CD4-positive, alpha-beta T cell treated with Interleukin-15 for 1 hour (primary cell): Measurements from ENCODE around the gene EGR2.
"Not testable (repeated sequence)": the region's sequence is repeated elsewhere in the genome, so short reads cannot be mapped to it uniquely, and the experiment has no call there.

Experiments
- DNase-seq: peaks from one replicate; pipeline ENCODE4 v3.0.0-alpha.2; 2020

Gene EGR2

GRCh38 chr10:62792261-62792660 is 23.9 kb downstream of the EGR2 start:
- no peak for DNase-seq

- DNase-seq, result no peak
Measured at GRCh38 chr10:62790571-62790970, 25.6 kb downstream of the EGR2 start.

GRCh38 chr10:62790019-62790555 is 26.1 kb downstream of the EGR2 start:
- DNase-seq, result no peak

GRCh38 chr10:62788861-62789467 is 27.2 kb downstream of the EGR2 start:
- DNase-seq, result no peak

GRCh38 chr10:62788285-62788684 is 27.9 kb downstream of the EGR2 start:
- not testable (repeated sequence) for DNase-seq

- not testable (repeated sequence) for DNase-seq
Measured at GRCh38 chr10:62784537-62784936, 31.6 kb downstream of the EGR2 start.

- peak; percentile 89 for DNase-seq
Measured at GRCh38 chr10:62779487-62780248, 36.5 kb downstream of the EGR2 start.

GRCh38 chr10:62778125-62778524 is 38.0 kb downstream of the EGR2 start:
- no peak for DNase-seq

GRCh38 chr10:62772186-62772974 is 43.8 kb downstream of the EGR2 start:
- DNase-seq, result no peak

GRCh38 chr10:62769574-62770242 is 46.5 kb downstream of the EGR2 start:
- DNase-seq, result no peak

- no peak for DNase-seq
Measured at GRCh38 chr10:62766386-62766785, 49.8 kb downstream of the EGR2 start.

GRCh38 chr10:62765726-62766125 is 50.4 kb downstream of the EGR2 start:
- DNase-seq, result no peak

- no peak for DNase-seq
Measured at GRCh38 chr10:62764011-62764410, 52.2 kb downstream of the EGR2 start.

GRCh38 chr10:62763155-62763554 is 53.0 kb downstream of the EGR2 start:
- DNase-seq, result no peak
